ENCODE results near the gene AKAP11.

AKAP11 gene

GRCh38 chr13:42333613-42334328 is 61.8 kb downstream of the AKAP11 start:
- no peak overlapping the region for H3K27ac ChIP-seq (ENCODE audit: low read depth, low read length, severe bottlenecking)
- H3K36me3 ChIP-seq (ENCODE audit: control insufficient read depth, insufficient read depth, low read length): no peaks in the 10 kb centered on the region
- WGBS, 2 experiments (ENCODE audit: insufficient coverage in 2 of 2): 73 to 85% methylated on average over 10 to 11 of the region's 12 CpGs
- no peak overlapping the region for H3K4me3 ChIP-seq (ENCODE audit: extremely low read depth, insufficient read depth, low read length, poor library complexity, severe bottlenecking)
- H3K4me1 ChIP-seq (ENCODE audit: control insufficient read depth, insufficient read depth, low read length, poor library complexity, severe bottlenecking): peaks cover 3% of the 10 kb centered on the region
- no peaks in the 10 kb centered on the region for H3K9me3 ChIP-seq (ENCODE audit: control insufficient read depth, low read length)

- H3K4me3 ChIP-seq (ENCODE audit: extremely low read depth, insufficient read depth, low read length, poor library complexity, severe bottlenecking): no peak overlapping the region
- no peaks in the 10 kb centered on the region for H3K9me3 ChIP-seq (ENCODE audit: control insufficient read depth, low read length)
- no peaks in the 10 kb centered on the region for H3K36me3 ChIP-seq (ENCODE audit: control insufficient read depth, insufficient read depth, low read length)
- no peak overlapping the region for H3K27ac ChIP-seq (ENCODE audit: low read depth, low read length, severe bottlenecking)
- H3K4me1 ChIP-seq (ENCODE audit: control insufficient read depth, insufficient read depth, low read length, poor library complexity, severe bottlenecking): peaks cover 3% of the 10 kb centered on the region
- WGBS, 2 experiments (ENCODE audit: insufficient coverage in 2 of 2): 57 to 58% methylated on average over 4 to 5 of the region's 6 CpGs
Measured at GRCh38 chr13:42334329-42334706, 62.4 kb downstream of the AKAP11 start.

- 93 to 100% methylated on average over 3 of the region's 7 CpGs for WGBS, 2 experiments (ENCODE audit: insufficient coverage in 2 of 2)
- Histone ChIP-seq H3K36me3 (ENCODE audit: control insufficient read depth, insufficient read depth, low read length) (no peaks in the 10 kb centered on the region), H3K4me3 (ENCODE audit: extremely low read depth, insufficient read depth, low read length, poor library complexity, severe bottlenecking) (no peak overlapping the region), H3K4me1 (ENCODE audit: control insufficient read depth, insufficient read depth, low read length, poor library complexity, severe bottlenecking) (peaks cover 3% of the 10 kb centered on the region), H3K27ac (ENCODE audit: low read depth, low read length, severe bottlenecking) (no peak overlapping the region), H3K9me3 (ENCODE audit: control insufficient read depth, low read length) (no peaks in the 10 kb centered on the region)
Measured at GRCh38 chr13:42337808-42338600, 66.1 kb downstream of the AKAP11 start.

- H3K27ac ChIP-seq (ENCODE audit: low read depth, low read length, severe bottlenecking): no peak overlapping the region
- no CpG with 5 or more reads among the region's 3 CpGs for WGBS, 2 experiments (ENCODE audit: insufficient coverage in 2 of 2)
- no peaks in the 10 kb centered on the region for H3K36me3 ChIP-seq (ENCODE audit: control insufficient read depth, insufficient read depth, low read length)
- H3K9me3 ChIP-seq (ENCODE audit: control insufficient read depth, low read length): no peaks in the 10 kb centered on the region
- no peaks in the 10 kb centered on the region for H3K4me1 ChIP-seq (ENCODE audit: control insufficient read depth, insufficient read depth, low read length, poor library complexity, severe bottlenecking)
- no peak overlapping the region for H3K4me3 ChIP-seq (ENCODE audit: extremely low read depth, insufficient read depth, low read length, poor library complexity, severe bottlenecking)
Measured at GRCh38 chr13:42345367-42345766, 73.4 kb downstream of the AKAP11 start.

GRCh38 chr13:42348576-42348975 is 76.6 kb downstream of the AKAP11 start:
- H3K9me3 ChIP-seq (ENCODE audit: control insufficient read depth, low read length): no peaks in the 10 kb centered on the region
- no peak overlapping the region for H3K4me3 ChIP-seq (ENCODE audit: extremely low read depth, insufficient read depth, low read length, poor library complexity, severe bottlenecking)
- H3K36me3 ChIP-seq (ENCODE audit: control insufficient read depth, insufficient read depth, low read length): no peaks in the 10 kb centered on the region
- 100% methylated on average over 1 of the region's 4 CpGs; no CpG with 5 or more reads in 1 of the 2 experiments for WGBS, 2 experiments (ENCODE audit: insufficient coverage in 2 of 2)
- no peak overlapping the region for H3K27ac ChIP-seq (ENCODE audit: low read depth, low read length, severe bottlenecking)
- no peaks in the 10 kb centered on the region for H3K4me1 ChIP-seq (ENCODE audit: control insufficient read depth, insufficient read depth, low read length, poor library complexity, severe bottlenecking)

GRCh38 chr13:42350141-42350540 is 78.2 kb downstream of the AKAP11 start:
- Histone ChIP-seq H3K4me1 (ENCODE audit: control insufficient read depth, insufficient read depth, low read length, poor library complexity, severe bottlenecking) (no peaks in the 10 kb centered on the region), H3K9me3 (ENCODE audit: control insufficient read depth, low read length) (no peaks in the 10 kb centered on the region), H3K27ac (ENCODE audit: low read depth, low read length, severe bottlenecking) (no peak overlapping the region), H3K4me3 (ENCODE audit: extremely low read depth, insufficient read depth, low read length, poor library complexity, severe bottlenecking) (no peak overlapping the region), H3K36me3 (ENCODE audit: control insufficient read depth, insufficient read depth, low read length) (no peaks in the 10 kb centered on the region)
- WGBS, 2 experiments (ENCODE audit: insufficient coverage in 2 of 2): 54 to 59% methylated on average over 3 to 4 of the region's 4 CpGs

- H3K9me3 ChIP-seq (ENCODE audit: control insufficient read depth, low read length): no peaks in the 10 kb centered on the region
- no peaks in the 10 kb centered on the region for H3K4me1 ChIP-seq (ENCODE audit: control insufficient read depth, insufficient read depth, low read length, poor library complexity, severe bottlenecking)
- H3K4me3 ChIP-seq (ENCODE audit: extremely low read depth, insufficient read depth, low read length, poor library complexity, severe bottlenecking): no peak overlapping the region
- no peak overlapping the region for H3K27ac ChIP-seq (ENCODE audit: low read depth, low read length, severe bottlenecking)
- WGBS, 2 experiments (ENCODE audit: insufficient coverage in 2 of 2): 61 to 79% methylated on average over 3 to 5 of the region's 6 CpGs
- no peaks in the 10 kb centered on the region for H3K36me3 ChIP-seq (ENCODE audit: control insufficient read depth, insufficient read depth, low read length)
Measured at GRCh38 chr13:42354241-42355091, 82.5 kb downstream of the AKAP11 start.

- 65 to 95% methylated on average over 2 of the region's 4 CpGs for whole genome bisulfite sequencing, 2 experiments (ENCODE audit: insufficient coverage in 2 of 2)
- Histone ChIP-seq H3K27ac (ENCODE audit: low read depth, low read length, severe bottlenecking) (no peak overlapping the region), H3K9me3 (ENCODE audit: control insufficient read depth, low read length) (no peaks in the 10 kb centered on the region), H3K4me3 (ENCODE audit: extremely low read depth, insufficient read depth, low read length, poor library complexity, severe bottlenecking) (no peak overlapping the region), H3K4me1 (ENCODE audit: control insufficient read depth, insufficient read depth, low read length, poor library complexity, severe bottlenecking) (no peaks in the 10 kb centered on the region), H3K36me3 (ENCODE audit: control insufficient read depth, insufficient read depth, low read length) (no peaks in the 10 kb centered on the region)
Measured at GRCh38 chr13:42355092-42355485, 83.1 kb downstream of the AKAP11 start.

GRCh38 chr13:42355491-42356183 is 83.7 kb downstream of the AKAP11 start:
- no peaks in the 10 kb centered on the region for H3K36me3 ChIP-seq (ENCODE audit: control insufficient read depth, insufficient read depth, low read length)
- no peak overlapping the region for H3K27ac ChIP-seq (ENCODE audit: low read depth, low read length, severe bottlenecking)
- 90 to 94% methylated on average over 3 to 4 of the region's 6 CpGs for WGBS, 2 experiments (ENCODE audit: insufficient coverage in 2 of 2)
- H3K9me3 ChIP-seq (ENCODE audit: control insufficient read depth, low read length): no peaks in the 10 kb centered on the region
- H3K4me3 ChIP-seq (ENCODE audit: extremely low read depth, insufficient read depth, low read length, poor library complexity, severe bottlenecking): no peak overlapping the region
- no peaks in the 10 kb centered on the region for H3K4me1 ChIP-seq (ENCODE audit: control insufficient read depth, insufficient read depth, low read length, poor library complexity, severe bottlenecking)

GRCh38 chr13:42356184-42356575 is 84.2 kb downstream of the AKAP11 start:
- Histone ChIP-seq H3K36me3 (ENCODE audit: control insufficient read depth, insufficient read depth, low read length) (no peaks in the 10 kb centered on the region), H3K9me3 (ENCODE audit: control insufficient read depth, low read length) (no peaks in the 10 kb centered on the region), H3K4me1 (ENCODE audit: control insufficient read depth, insufficient read depth, low read length, poor library complexity, severe bottlenecking) (no peaks in the 10 kb centered on the region), H3K4me3 (ENCODE audit: extremely low read depth, insufficient read depth, low read length, poor library complexity, severe bottlenecking) (no peak overlapping the region), H3K27ac (ENCODE audit: low read depth, low read length, severe bottlenecking) (no peak overlapping the region)
- 92 to 96% methylated on average over 3 to 5 of the region's 5 CpGs for WGBS, 2 experiments (ENCODE audit: insufficient coverage in 2 of 2)

All from mesodermal cell (in vitro differentiated cells).